HepG2 (cell line): Measurements from ENCODE around the gene ETF1. TPM values are rescaled to one million over a fixed set of nuclear protein-coding genes. Genes with fewer than 3 reads are reported as not detected.
A peak's percentile ranks its signal among the peaks of the same experiment; 100 is the strongest.

Experiments
- AKAP8 ChIP-seq: sonication (generic); formaldehyde crosslinking; IDR thresholded peaks from 2 replicates; pipeline ENCODE4 v1.5.1; 2020; ENCODE audit warnings: mild to moderate bottlenecking, missing genetic modification reagents
- ARID5B ChIP-seq: IDR thresholded peaks from 2 replicates; pipeline ENCODE4 v1.4.0; 2020; ENCODE audit warnings: mild to moderate bottlenecking, missing genetic modification reagents
- ATF7-NPFF ChIP-seq: sonication (generic); formaldehyde crosslinking; IDR thresholded peaks from 2 replicates; pipeline ENCODE4 v1.8.1; 2023; ENCODE audit warnings: mild to moderate bottlenecking, low read depth, missing genetic modification reagents, moderate library complexity
- EP300 ChIP-seq, 3 experiments: sonication (generic) in 1 of 3; formaldehyde crosslinking in 1 of 3; IDR thresholded peaks; 2 replicates each; pipeline versions ENCODE4 v1.5.1 to v1.6.1; 2011 to 2020; ENCODE audit warnings: low read depth in 2 of 3, low read length in 2 of 3, borderline replicate concordance in 1 of 3, improper control_type of control experiment in 1 of 3, mild to moderate bottlenecking in 1 of 3, missing genetic modification reagents in 1 of 3, moderate library complexity in 1 of 3
- FOXP4 ChIP-seq: sonication (generic); formaldehyde crosslinking; IDR thresholded peaks from 2 replicates; pipeline ENCODE4 v1.4.0; 2020; ENCODE audit warnings: missing genetic modification reagents
- GABPA ChIP-seq, 2 experiments: IDR thresholded peaks; 2 replicates each; pipeline ENCODE4 v1.6.1; 2011 to 2016; ENCODE audit warnings: low read depth in 2 of 2, low read length in 1 of 2, missing biosample characterization in 1 of 2, missing genetic modification characterization in 1 of 2
- HDAC2 ChIP-seq: sonication (generic); formaldehyde crosslinking; IDR thresholded peaks from 2 replicates; pipeline ENCODE4 v1.4.0; 2020; ENCODE audit warnings: missing genetic modification reagents
- HMGA1 ChIP-seq: sonication (generic); formaldehyde crosslinking; conservative IDR thresholded peaks from 2 replicates; pipeline ENCODE4 v1.4.0; 2020; ENCODE audit warnings: missing genetic modification reagents
- NCOA2 ChIP-seq: sonication (generic); formaldehyde crosslinking; IDR thresholded peaks from 2 replicates; pipeline ENCODE4 v1.8.0; 2022; ENCODE audit warnings: inconsistent platforms
- NFE2L2 ChIP-seq: fragments of 150-350 bp; IDR thresholded peaks from 2 replicates; pipeline ENCODE4 v1.6.1; 2014; ENCODE audit warnings: low read length
- RCOR2 ChIP-seq: IDR thresholded peaks from 2 replicates; pipeline ENCODE4 v1.6.1; 2016; ENCODE audit warnings: missing biosample characterization, missing genetic modification reagents
- SMAD3 ChIP-seq: sonication (generic); formaldehyde crosslinking; IDR thresholded peaks from 2 replicates; pipeline ENCODE4 v1.4.0; 2020; ENCODE audit warnings: missing genetic modification reagents
- SMC3 ChIP-seq: IDR thresholded peaks from 2 replicates; pipeline ENCODE4 v1.6.1; 2011; ENCODE audit warnings: low read length, improper control_type of control experiment
- SOX13 ChIP-seq, 3 experiments: fragments of 450-650 bp in 1 of 3; sonication (generic) in 1 of 3; formaldehyde crosslinking in 1 of 3; IDR thresholded peaks in 2 of 3; conservative IDR thresholded peaks in 1 of 3; 2 replicates each; pipeline versions ENCODE4 v1.5.0 to v1.6.1; 2016 to 2020; ENCODE audit warnings: antibody characterized with exemption in 1 of 3, mild to moderate bottlenecking in 1 of 3, missing compliant biosample characterization in 1 of 3, missing genetic modification reagents in 1 of 3, moderate library complexity in 1 of 3
- TEAD3 ChIP-seq: optimal IDR thresholded peaks from 2 replicates; pipeline ENCODE3; 2016; ENCODE audit warnings: borderline replicate concordance
- ZNF75D ChIP-seq: sonication (generic); formaldehyde crosslinking; IDR thresholded peaks from 2 replicates; pipeline ENCODE4 v1.8.1; 2023; ENCODE audit warnings: missing genetic modification reagents, mild to moderate bottlenecking, borderline replicate concordance
- ZNF790 ChIP-seq: sonication (generic); formaldehyde crosslinking; IDR thresholded peaks from 2 replicates; pipeline ENCODE4 v1.8.0; 2022; ENCODE audit warnings: missing genetic modification reagents, mild to moderate bottlenecking, borderline replicate concordance
- polyA plus RNA-seq, 8 experiments: library from polyadenylated mRNA; depleted of rRNA in 3 of 8; stranded (reverse) in 7 of 8; unstranded in 1 of 8; fragments of >200 nt; fragmentation: Illumina TruSeq in 4 of 8; extraction: Trizol in 4 of 8; gene quantifications; 2 replicates each; pipeline versions ENCODE4 v1.2.1 to v1.2.3, GENCODE V29; 2011 to 2016; ENCODE audit warnings: low read depth in 4 of 8, missing spikeins in 1 of 8, mixed read lengths in 1 of 8; ENCODE audit not compliant: insufficient read depth in 1 of 8
- total RNA-seq, 5 experiments: library from RNA; depleted of rRNA; stranded (reverse); fragments of >200 nt; fragmentation: Illumina TruSeq; extraction: Trizol; gene quantifications; 2 replicates each; pipeline ENCODE4 v1.2.3, GENCODE V29; 2016; ENCODE audit warnings: low read depth in 1 of 5

ETF1 gene
- total and polyA plus RNA-seq, 2 of the 13 experiments (the other 11 are each of a cell fraction or from before 2014, with no cell fraction given), result 52.1 to 184 TPM

GRCh38 chr5:138528208-138528607 is 14.8 kb downstream of the ETF1 start (continued):
- TF ChIP-seq ARID5B, result peak; percentile 88
- TF ChIP-seq SMAD3, result 0 out of 2 replicates have a peak, but pooled peaks have one; percentile 39
- TF ChIP-seq FOXP4 (CRISPR knock-in tag), result peak; percentile 64
- no peak for TF ChIP-seq SOX13 (IDR thresholded peaks at IDR 0.05)
- peak in 1 of 2 experiments; percentile 81; a peak in 2 of 4 replicates for TF ChIP-seq SOX13 (CRISPR knock-in tag; conservative IDR thresholded peaks at IDR 0.05 in 1 of 2, IDR thresholded peaks at IDR 0.05 in 1 of 2)
- TF ChIP-seq AKAP8 (CRISPR knock-in tag), result no peak
- no peak for TF ChIP-seq ZNF75D
- TF ChIP-seq SMC3, result no peak
- TF ChIP-seq NCOA2 (CRISPR knock-in tag), result peak; percentile 83; the same call in 1 of the 2 replicates
- no peak for TF ChIP-seq ZNF790
- no peak for TF ChIP-seq HMGA1 (CRISPR knock-in tag)
- TF ChIP-seq NFE2L2, result no peak
- TF ChIP-seq RCOR2 (CRISPR knock-in tag), result peak; percentile 38; the same call in 1 of the 2 replicates
- TF ChIP-seq ATF7-NPFF (CRISPR knock-in tag), result no peak
- peak; percentile 86 for TF ChIP-seq TEAD3 (CRISPR knock-in tag)
- peak; percentile 73 for TF ChIP-seq HDAC2 (CRISPR knock-in tag)
- TF ChIP-seq GABPA (IDR thresholded peaks at IDR 0.05; ENCODE audit: low read depth, low read length), result no peak
- no peak for TF ChIP-seq GABPA (CRISPR knock-in tag; IDR thresholded peaks at IDR 0.05; ENCODE audit: low read depth)
- TF ChIP-seq EP300 (IDR thresholded peaks at IDR 0.05; ENCODE audit: low read depth in 2 of 2, low read length in 2 of 2), result peak in 1 of 2 experiments; percentile 86; a peak in 2 of 4 replicates
- no peak; the same call in 1 of the 2 replicates for TF ChIP-seq EP300 (CRISPR knock-in tag; IDR thresholded peaks at IDR 0.05; ENCODE audit: borderline replicate concordance)
